HEK293 (cell line): ENCODE measurements around the gene ZW10.

ENCODE experiments used
- GLIS1 ChIP-seq: fragments of 450-650 bp; formaldehyde crosslinking; IDR thresholded peaks from 2 replicates; pipeline ENCODE4 v1.5.1; 2016; ENCODE audit warnings: missing biosample characterization, missing genetic modification characterization
- OVOL3 ChIP-seq: fragments of 450-650 bp; formaldehyde crosslinking; IDR thresholded peaks from 2 replicates; pipeline ENCODE4 v1.5.1; 2016; ENCODE audit warnings: missing biosample characterization, missing genetic modification characterization
- PRDM10 ChIP-seq: fragments of 450-650 bp; formaldehyde crosslinking; IDR thresholded peaks from 2 replicates; pipeline ENCODE4 v1.5.1; 2016; ENCODE audit warnings: missing biosample characterization, missing genetic modification characterization
- WT1 ChIP-seq: fragments of 450-650 bp; formaldehyde crosslinking; IDR thresholded peaks from 2 replicates; pipeline ENCODE4 v1.5.1; 2016; ENCODE audit warnings: missing biosample characterization, missing genetic modification characterization
- ZBTB48 ChIP-seq: fragments of 450-650 bp; formaldehyde crosslinking; IDR thresholded peaks from 2 replicates; pipeline ENCODE4 v1.5.1; 2016; ENCODE audit warnings: missing biosample characterization, missing genetic modification characterization
- ZEB2 ChIP-seq: fragments of 450-650 bp; formaldehyde crosslinking; IDR thresholded peaks from 2 replicates; pipeline ENCODE4 v1.5.1; 2016; ENCODE audit warnings: missing biosample characterization, missing genetic modification characterization
- ZNF10 ChIP-seq: fragments of 450-650 bp; formaldehyde crosslinking; IDR thresholded peaks from 2 replicates; pipeline ENCODE4 v1.5.1; 2017; ENCODE audit warnings: missing biosample characterization, missing genetic modification characterization
- ZNF169 ChIP-seq: fragments of 450-650 bp; formaldehyde crosslinking; IDR thresholded peaks from 2 replicates; pipeline ENCODE4 v1.5.1; 2016; ENCODE audit warnings: missing biosample characterization, missing genetic modification characterization
- ZNF175 ChIP-seq: fragments of 450-650 bp; formaldehyde crosslinking; IDR thresholded peaks from 2 replicates; pipeline ENCODE4 v1.5.1; 2016; ENCODE audit warnings: missing biosample characterization, missing genetic modification characterization
- ZNF433 ChIP-seq: fragments of 450-650 bp; formaldehyde crosslinking; IDR thresholded peaks from 2 replicates; pipeline ENCODE4 v1.5.1; 2016; ENCODE audit warnings: missing biosample characterization, missing genetic modification characterization, low read depth
- ZNF785 ChIP-seq: fragments of 450-650 bp; formaldehyde crosslinking; IDR thresholded peaks from 2 replicates; pipeline ENCODE4 v1.5.1; 2016; ENCODE audit warnings: missing biosample characterization, missing genetic modification characterization
- TF ChIP-seq, protein P1 (sequence below): fragments of 450-650 bp; formaldehyde crosslinking; IDR thresholded peaks from 2 replicates; pipeline ENCODE4 v1.5.1; 2017; ENCODE audit warnings: missing biosample characterization, missing genetic modification characterization
- TF ChIP-seq, protein P2 (sequence below): fragments of 450-650 bp; formaldehyde crosslinking; IDR thresholded peaks from 2 replicates; pipeline ENCODE4 v1.5.1; 2017; ENCODE audit warnings: missing biosample characterization, missing genetic modification characterization
- TF ChIP-seq, protein P3 (sequence below): fragments of 450-650 bp; formaldehyde crosslinking; IDR thresholded peaks from 2 replicates; pipeline ENCODE4 v1.5.1; 2016; ENCODE audit warnings: missing biosample characterization, missing genetic modification characterization
- TF ChIP-seq, protein P4 (sequence below): fragments of 450-650 bp; formaldehyde crosslinking; conservative IDR thresholded peaks from 2 replicates; pipeline ENCODE4 v1.5.1; 2016; ENCODE audit warnings: low read depth, missing biosample characterization, missing genetic modification characterization
- TF ChIP-seq, protein P5 (sequence below): fragments of 450-650 bp; formaldehyde crosslinking; IDR thresholded peaks from 2 replicates; pipeline ENCODE4 v1.5.1; 2016; ENCODE audit warnings: missing biosample characterization, missing genetic modification characterization, borderline replicate concordance

Gene ZW10

GRCh38 chr11:113690619-113691569 lies 82.6 kb downstream of the ZW10 start (continued):
- TF ChIP-seq PRDM10 (tag by site-specific recombination): 0 out of 2 replicates have a peak, but pooled peaks have one; percentile 22
- no peak for TF ChIP-seq ZNF169
- TF ChIP-seq, protein P1, sequence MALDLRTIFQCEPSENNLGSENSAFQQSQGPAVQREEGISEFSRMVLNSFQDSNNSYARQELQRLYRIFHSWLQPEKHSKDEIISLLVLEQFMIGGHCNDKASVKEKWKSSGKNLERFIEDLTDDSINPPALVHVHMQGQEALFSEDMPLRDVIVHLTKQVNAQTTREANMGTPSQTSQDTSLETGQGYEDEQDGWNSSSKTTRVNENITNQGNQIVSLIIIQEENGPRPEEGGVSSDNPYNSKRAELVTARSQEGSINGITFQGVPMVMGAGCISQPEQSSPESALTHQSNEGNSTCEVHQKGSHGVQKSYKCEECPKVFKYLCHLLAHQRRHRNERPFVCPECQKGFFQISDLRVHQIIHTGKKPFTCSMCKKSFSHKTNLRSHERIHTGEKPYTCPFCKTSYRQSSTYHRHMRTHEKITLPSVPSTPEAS (tag by site-specific recombination): no peak
- no peak for TF ChIP-seq ZEB2 (tag by site-specific recombination)
- TF ChIP-seq WT1 (tag by site-specific recombination): 0 out of 2 replicates have a peak, but pooled peaks have one; percentile 49
- no peak for TF ChIP-seq ZNF433 (tag by site-specific recombination)
- TF ChIP-seq, protein P2, sequence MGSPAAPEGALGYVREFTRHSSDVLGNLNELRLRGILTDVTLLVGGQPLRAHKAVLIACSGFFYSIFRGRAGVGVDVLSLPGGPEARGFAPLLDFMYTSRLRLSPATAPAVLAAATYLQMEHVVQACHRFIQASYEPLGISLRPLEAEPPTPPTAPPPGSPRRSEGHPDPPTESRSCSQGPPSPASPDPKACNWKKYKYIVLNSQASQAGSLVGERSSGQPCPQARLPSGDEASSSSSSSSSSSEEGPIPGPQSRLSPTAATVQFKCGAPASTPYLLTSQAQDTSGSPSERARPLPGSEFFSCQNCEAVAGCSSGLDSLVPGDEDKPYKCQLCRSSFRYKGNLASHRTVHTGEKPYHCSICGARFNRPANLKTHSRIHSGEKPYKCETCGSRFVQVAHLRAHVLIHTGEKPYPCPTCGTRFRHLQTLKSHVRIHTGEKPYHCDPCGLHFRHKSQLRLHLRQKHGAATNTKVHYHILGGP (tag by site-specific recombination): no peak
- TF ChIP-seq ZNF175 (tag by site-specific recombination): no peak
- peak; percentile 34; the same call in 1 of the 2 replicates for TF ChIP-seq GLIS1
- TF ChIP-seq, protein P3, sequence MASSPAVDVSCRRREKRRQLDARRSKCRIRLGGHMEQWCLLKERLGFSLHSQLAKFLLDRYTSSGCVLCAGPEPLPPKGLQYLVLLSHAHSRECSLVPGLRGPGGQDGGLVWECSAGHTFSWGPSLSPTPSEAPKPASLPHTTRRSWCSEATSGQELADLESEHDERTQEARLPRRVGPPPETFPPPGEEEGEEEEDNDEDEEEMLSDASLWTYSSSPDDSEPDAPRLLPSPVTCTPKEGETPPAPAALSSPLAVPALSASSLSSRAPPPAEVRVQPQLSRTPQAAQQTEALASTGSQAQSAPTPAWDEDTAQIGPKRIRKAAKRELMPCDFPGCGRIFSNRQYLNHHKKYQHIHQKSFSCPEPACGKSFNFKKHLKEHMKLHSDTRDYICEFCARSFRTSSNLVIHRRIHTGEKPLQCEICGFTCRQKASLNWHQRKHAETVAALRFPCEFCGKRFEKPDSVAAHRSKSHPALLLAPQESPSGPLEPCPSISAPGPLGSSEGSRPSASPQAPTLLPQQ (tag by site-specific recombination): no peak; the same call in 1 of the 2 replicates
- TF ChIP-seq OVOL3: no peak
- TF ChIP-seq, protein P4, sequence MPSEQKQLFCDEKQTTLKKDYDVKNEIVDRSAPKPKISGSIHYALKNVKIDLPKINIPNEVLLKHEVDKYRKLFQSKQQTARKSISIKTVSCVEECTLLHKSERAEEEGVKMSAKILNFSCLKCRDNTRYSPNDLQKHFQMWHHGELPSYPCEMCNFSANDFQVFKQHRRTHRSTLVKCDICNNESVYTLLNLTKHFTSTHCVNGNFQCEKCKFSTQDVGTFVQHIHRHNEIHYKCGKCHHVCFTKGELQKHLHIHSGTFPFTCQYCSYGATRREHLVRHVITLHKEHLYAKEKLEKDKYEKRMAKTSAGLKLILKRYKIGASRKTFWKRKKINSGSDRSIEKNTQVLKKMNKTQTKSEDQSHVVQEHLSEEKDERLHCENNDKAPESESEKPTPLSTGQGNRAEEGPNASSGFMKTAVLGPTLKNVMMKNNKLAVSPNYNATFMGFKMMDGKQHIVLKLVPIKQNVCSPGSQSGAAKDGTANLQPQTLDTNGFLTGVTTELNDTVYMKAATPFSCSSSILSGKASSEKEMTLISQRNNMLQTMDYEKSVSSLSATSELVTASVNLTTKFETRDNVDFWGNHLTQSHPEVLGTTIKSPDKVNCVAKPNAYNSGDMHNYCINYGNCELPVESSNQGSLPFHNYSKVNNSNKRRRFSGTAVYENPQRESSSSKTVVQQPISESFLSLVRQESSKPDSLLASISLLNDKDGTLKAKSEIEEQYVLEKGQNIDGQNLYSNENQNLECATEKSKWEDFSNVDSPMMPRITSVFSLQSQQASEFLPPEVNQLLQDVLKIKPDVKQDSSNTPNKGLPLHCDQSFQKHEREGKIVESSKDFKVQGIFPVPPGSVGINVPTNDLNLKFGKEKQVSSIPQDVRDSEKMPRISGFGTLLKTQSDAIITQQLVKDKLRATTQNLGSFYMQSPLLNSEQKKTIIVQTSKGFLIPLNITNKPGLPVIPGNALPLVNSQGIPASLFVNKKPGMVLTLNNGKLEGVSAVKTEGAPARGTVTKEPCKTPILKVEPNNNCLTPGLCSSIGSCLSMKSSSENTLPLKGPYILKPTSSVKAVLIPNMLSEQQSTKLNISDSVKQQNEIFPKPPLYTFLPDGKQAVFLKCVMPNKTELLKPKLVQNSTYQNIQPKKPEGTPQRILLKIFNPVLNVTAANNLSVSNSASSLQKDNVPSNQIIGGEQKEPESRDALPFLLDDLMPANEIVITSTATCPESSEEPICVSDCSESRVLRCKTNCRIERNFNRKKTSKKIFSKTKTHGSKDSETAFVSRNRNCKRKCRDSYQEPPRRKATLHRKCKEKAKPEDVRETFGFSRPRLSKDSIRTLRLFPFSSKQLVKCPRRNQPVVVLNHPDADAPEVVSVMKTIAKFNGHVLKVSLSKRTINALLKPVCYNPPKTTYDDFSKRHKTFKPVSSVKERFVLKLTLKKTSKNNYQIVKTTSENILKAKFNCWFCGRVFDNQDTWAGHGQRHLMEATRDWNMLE (tag by site-specific recombination): no peak
- TF ChIP-seq, protein P5, sequence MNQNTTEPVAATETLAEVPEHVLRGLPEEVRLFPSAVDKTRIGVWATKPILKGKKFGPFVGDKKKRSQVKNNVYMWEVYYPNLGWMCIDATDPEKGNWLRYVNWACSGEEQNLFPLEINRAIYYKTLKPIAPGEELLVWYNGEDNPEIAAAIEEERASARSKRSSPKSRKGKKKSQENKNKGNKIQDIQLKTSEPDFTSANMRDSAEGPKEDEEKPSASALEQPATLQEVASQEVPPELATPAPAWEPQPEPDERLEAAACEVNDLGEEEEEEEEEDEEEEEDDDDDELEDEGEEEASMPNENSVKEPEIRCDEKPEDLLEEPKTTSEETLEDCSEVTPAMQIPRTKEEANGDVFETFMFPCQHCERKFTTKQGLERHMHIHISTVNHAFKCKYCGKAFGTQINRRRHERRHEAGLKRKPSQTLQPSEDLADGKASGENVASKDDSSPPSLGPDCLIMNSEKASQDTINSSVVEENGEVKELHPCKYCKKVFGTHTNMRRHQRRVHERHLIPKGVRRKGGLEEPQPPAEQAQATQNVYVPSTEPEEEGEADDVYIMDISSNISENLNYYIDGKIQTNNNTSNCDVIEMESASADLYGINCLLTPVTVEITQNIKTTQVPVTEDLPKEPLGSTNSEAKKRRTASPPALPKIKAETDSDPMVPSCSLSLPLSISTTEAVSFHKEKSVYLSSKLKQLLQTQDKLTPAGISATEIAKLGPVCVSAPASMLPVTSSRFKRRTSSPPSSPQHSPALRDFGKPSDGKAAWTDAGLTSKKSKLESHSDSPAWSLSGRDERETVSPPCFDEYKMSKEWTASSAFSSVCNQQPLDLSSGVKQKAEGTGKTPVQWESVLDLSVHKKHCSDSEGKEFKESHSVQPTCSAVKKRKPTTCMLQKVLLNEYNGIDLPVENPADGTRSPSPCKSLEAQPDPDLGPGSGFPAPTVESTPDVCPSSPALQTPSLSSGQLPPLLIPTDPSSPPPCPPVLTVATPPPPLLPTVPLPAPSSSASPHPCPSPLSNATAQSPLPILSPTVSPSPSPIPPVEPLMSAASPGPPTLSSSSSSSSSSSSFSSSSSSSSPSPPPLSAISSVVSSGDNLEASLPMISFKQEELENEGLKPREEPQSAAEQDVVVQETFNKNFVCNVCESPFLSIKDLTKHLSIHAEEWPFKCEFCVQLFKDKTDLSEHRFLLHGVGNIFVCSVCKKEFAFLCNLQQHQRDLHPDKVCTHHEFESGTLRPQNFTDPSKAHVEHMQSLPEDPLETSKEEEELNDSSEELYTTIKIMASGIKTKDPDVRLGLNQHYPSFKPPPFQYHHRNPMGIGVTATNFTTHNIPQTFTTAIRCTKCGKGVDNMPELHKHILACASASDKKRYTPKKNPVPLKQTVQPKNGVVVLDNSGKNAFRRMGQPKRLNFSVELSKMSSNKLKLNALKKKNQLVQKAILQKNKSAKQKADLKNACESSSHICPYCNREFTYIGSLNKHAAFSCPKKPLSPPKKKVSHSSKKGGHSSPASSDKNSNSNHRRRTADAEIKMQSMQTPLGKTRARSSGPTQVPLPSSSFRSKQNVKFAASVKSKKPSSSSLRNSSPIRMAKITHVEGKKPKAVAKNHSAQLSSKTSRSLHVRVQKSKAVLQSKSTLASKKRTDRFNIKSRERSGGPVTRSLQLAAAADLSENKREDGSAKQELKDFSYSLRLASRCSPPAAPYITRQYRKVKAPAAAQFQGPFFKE (tag by site-specific recombination): no peak
- TF ChIP-seq ZNF785 (tag by site-specific recombination): no peak
- TF ChIP-seq ZBTB48 (tag by site-specific recombination): peak; percentile 49
- TF ChIP-seq ZNF10 (tag by site-specific recombination): no peak
